Epithelial cell of proximal tubule (primary cell): ENCODE results near the gene BLCAP. TPM values are rescaled to one million over a fixed set of nuclear protein-coding genes. Genes with fewer than 3 reads are reported as not detected.

Experiments used
- DNase-seq: peaks from one replicate; pipeline ENCODE4 v3.0.0-alpha.2; 2011; ENCODE audit warnings: low read depth
- H3K4me3 ChIP-seq: 2 replicates; pipeline ENCODE4 v1.5.1; 2011; ENCODE audit warnings: low read depth, mild to moderate bottlenecking, low read length
- total RNA-seq: library from RNA; depleted of rRNA; stranded (reverse); fragments of >200 nt; gene quantifications from 2 replicates; pipeline ENCODE4 v1.2.3, GENCODE V29; 2015
- TF ChIP-seq, protein P1 (sequence below): conservative IDR thresholded peaks from 2 replicates; pipeline ENCODE4 v1.5.1; 2012; ENCODE audit warnings: low read depth, mild to moderate bottlenecking, low read length

Gene BLCAP
- total RNA-seq, 1 donor from 2014 or later, result 25.3 TPM

DNA sequence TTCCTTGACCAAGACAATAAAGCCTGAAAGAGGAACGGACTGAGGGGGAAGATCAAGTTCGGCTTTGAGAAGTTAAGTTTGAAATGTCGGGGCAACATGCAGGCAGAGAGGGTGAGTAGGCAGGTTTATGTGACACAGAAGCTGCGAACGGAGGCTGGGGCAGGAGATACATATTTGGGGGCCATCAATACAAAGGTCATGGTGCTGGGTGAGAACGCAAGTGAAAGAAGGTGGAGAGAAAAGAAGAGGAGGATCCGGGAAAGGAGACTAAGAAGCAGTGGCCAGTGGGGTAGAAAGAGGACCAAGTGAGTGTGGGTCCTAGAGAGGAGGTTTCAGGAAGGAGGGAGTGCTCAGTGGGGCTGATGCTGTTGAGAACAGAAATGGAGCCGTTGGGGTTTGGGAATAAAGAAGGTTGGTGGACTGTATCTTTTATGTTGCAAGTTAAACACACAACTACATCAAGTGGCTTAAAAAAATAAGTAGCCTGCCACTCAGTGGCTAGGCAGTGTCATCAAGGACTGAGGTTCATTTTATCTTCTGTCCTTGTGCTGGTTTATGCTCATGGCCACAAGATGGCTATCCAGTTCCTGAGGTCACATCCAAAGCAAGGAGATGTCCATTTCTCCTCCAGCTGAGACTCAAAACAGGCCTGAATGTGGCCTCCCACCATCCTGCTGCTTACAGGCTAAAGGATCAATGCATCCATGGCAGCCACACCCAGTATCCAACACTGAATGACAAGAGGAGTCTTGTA is 1.7 kb upstream of the BLCAP start:
- DNase-seq, result no peak
- H3K4me3 ChIP-seq, result no peak overlapping the region
- TF ChIP-seq, protein P1, sequence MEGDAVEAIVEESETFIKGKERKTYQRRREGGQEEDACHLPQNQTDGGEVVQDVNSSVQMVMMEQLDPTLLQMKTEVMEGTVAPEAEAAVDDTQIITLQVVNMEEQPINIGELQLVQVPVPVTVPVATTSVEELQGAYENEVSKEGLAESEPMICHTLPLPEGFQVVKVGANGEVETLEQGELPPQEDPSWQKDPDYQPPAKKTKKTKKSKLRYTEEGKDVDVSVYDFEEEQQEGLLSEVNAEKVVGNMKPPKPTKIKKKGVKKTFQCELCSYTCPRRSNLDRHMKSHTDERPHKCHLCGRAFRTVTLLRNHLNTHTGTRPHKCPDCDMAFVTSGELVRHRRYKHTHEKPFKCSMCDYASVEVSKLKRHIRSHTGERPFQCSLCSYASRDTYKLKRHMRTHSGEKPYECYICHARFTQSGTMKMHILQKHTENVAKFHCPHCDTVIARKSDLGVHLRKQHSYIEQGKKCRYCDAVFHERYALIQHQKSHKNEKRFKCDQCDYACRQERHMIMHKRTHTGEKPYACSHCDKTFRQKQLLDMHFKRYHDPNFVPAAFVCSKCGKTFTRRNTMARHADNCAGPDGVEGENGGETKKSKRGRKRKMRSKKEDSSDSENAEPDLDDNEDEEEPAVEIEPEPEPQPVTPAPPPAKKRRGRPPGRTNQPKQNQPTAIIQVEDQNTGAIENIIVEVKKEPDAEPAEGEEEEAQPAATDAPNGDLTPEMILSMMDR, result no peak

DNA sequence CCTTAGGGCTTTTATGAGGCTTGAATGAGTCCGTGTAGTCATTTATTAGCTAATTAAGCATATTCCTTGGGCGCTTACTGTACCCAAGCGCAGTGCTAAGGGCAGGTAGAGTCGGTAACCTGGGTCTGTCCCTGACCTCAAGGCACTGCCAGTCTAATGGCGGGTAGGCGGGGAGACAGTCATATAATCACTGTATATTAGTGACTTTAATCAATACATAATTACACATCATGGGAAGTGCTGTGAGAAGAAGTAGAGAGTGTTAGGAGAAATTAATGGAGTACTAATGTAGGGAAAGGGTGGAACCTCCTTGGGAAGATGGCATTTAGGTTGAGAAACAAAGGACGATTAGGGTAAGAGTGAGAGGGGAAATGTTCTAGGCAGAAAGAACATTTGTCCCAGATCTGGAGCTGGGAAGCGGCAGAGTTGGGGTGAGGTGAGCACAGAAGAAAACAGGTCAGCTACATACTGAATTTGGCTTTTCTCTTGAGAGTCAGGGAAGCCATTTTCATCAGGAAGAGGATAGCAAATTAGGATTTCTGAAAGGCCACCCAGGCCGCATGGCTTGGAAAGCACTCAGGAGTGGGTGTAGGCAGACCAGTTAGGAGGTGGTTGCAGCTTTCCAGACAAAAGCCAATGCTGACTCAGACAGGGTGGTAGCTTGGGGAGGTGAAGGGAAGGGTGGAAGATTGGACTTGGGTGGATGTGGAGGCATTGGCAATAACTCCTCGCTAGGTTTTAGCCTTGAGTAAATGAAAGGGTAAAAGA is 954 bp upstream of the BLCAP start:
- peak overlapping the region; percentile 100 for H3K4me3 ChIP-seq
- TF ChIP-seq, protein P1, result no peak
- DNase-seq, result no peak

DNA sequence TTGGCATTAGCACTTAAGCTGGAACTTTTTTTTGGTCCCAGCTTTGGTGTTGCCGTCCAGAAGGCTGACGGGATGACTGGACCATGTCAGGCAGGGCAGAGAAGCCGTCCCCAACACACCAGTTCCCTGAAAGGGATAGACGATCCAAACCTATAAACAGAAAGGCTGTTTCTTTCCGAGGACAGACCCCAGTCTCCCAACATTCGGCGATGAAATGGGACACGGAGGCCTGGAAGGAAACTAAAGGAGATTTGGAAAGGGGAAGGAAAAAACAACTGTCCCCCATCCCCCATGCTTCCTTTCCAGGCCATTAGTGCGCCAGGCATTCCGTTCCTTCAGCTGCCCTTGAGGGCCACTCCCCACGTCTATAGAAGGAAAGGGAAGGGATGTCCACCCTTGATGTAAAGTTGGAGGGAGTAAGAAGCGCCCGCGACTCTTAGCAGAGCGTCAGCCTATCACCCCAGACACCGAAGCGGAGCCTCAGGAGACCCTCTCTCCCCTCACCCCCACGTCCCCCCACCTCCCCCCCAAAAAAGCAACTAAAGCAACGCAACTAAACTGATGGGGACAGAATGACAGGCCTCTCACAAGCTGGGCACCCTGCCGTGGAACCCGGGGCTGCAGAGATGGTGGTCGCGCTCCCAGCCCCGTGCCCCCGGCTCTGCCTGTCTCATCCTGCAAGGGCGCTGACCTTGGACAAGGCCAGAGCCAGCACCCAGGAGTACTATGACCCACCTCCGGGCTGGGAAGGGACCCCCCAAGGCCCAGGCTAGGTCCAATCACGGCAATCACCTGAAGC is 638 bp downstream of the BLCAP start:
- peak overlapping the region; percentile 100 for H3K4me3 ChIP-seq
- DNase-seq, result no peak
- TF ChIP-seq, protein P1, result no peak

DNA sequence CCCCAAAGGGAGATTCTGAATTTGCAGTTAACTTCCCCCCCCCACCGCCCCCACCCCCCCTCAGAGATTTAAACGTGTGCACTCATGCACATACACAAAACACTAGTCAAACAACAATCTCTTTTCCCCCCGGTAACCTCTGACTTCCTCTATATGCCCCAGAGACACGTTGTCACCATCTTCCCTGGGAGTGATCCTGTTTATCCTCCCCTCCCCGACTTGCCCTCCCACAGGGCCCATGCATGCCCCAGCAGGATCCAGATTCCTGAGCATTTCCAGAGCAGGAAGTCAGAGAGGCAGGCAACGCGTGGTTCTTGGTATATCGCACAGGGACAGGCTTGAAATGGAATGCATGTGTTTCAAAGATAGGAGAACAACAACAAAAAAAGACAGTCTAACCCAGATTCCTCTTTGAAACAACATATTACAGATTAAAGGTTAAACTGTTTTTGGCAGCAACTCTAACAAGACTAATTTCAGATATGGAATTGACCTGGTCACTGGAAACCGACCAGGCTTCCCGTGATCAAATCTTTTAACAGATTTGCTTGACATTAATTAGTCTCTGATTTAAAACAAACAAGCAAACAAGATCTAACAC is 1.3 kb downstream of the BLCAP start:
- DNase-seq, result no peak
- TF ChIP-seq, protein P1, result no peak
- H3K4me3 ChIP-seq, result peak overlapping the region; percentile 100

DNA sequence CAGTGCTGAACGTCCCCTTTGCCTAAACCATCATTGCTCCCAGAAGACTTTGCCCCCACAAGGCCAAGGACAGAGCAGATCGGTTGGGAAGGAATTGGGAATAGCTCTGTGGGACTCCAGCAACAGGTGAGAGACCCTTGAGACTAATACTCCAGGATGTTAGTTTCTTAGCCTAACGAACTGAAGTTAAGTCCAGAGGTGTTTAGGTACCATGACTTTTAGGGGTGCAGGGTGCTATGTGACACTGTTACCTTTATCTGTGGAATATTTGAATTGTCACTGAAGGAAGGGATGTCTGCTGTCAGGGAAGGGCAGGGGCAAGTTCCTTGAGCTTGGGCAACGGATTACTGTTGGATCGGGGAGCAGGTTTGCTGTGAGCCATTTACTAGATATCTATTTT is 1.9 kb downstream of the BLCAP start:
- TF ChIP-seq, protein P1, result no peak
- DNase-seq, result no peak
- peak overlapping the region; percentile 100 for H3K4me3 ChIP-seq

DNA sequence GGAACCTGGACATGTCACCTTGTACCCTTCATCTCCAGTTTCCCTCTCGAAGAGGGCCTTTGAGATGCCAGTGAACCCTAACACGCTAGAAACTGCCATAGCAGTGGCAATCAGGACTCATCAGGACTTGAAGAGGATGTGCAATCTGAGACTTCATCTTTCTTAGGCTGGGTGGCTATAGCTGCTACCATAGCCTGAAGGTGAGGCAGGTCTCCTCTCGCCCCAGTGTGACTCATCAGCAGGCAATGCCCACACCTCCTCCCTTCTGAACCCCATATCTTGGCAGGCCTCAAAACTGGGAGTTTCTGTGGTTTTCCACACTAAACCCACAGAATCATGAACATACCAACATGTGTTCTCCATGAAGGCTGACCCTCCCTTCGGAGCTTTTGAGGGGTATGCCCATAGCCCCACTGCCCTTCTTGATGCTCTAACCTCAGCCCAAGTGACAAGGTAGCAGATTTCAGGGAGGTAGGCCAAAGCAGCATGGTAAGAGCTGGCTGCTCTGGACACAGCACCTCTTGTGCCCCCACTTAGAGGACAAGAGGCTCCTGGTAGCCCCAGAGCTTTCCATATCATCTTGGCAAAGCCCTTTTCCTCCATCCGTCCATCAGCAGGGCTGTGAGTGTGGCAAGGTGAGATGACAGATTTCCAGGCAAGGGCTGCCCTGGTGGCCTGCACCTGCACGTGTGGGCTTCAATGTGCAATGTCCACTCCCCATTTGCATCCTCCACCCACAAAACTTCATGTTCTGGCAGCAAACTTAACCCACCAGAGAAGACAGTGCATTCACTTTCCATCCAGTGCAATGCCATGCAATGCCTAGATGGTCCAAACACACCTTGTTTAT is 2.6 kb downstream of the BLCAP start:
- no peak for DNase-seq
- H3K4me3 ChIP-seq, result no peak overlapping the region
- TF ChIP-seq, protein P1, result no peak
